HEK293 (cell line): Measurements from ENCODE around the gene HID1.

Source experiments
- KLF1 ChIP-seq: fragments of 450-650 bp; formaldehyde crosslinking; IDR thresholded peaks from 2 replicates; pipeline ENCODE4 v1.5.1; 2016; ENCODE audit warnings: missing biosample characterization, missing genetic modification characterization
- ZNF169 ChIP-seq: fragments of 450-650 bp; formaldehyde crosslinking; IDR thresholded peaks from 2 replicates; pipeline ENCODE4 v1.5.1; 2016; ENCODE audit warnings: missing biosample characterization, missing genetic modification characterization
- ZNF274 ChIP-seq, 2 experiments: fragments of 200-500 bp in 1 of 2; fragments of 450-650 bp in 1 of 2; sonication (Bioruptor generic) in 1 of 2; formaldehyde crosslinking in 1 of 2; IDR thresholded peaks; 2 replicates each; pipeline versions ENCODE4 v1.5.1 to v1.6.1; 2014 to 2016; ENCODE audit warnings: borderline replicate concordance in 1 of 2, inconsistent platforms in 1 of 2, low read length in 1 of 2, missing biosample characterization in 1 of 2, missing genetic modification characterization in 1 of 2
- ZNF292 ChIP-seq: fragments of 450-650 bp; formaldehyde crosslinking; IDR thresholded peaks from 2 replicates; pipeline ENCODE4 v1.5.1; 2016; ENCODE audit warnings: low read depth, missing biosample characterization, missing genetic modification characterization, borderline replicate concordance
- ZNF350 ChIP-seq: fragments of 450-650 bp; formaldehyde crosslinking; IDR thresholded peaks from 2 replicates; pipeline ENCODE4 v1.5.0; 2017; ENCODE audit warnings: missing biosample characterization, mild to moderate bottlenecking, missing genetic modification characterization
- ZXDB ChIP-seq: fragments of 450-650 bp; formaldehyde crosslinking; IDR thresholded peaks from 2 replicates; pipeline ENCODE4 v1.5.1; 2016; ENCODE audit warnings: missing biosample characterization, missing genetic modification characterization
- TF ChIP-seq, protein P1 (sequence below): fragments of 450-650 bp; formaldehyde crosslinking; IDR thresholded peaks from 2 replicates; pipeline ENCODE4 v1.5.1; 2016; ENCODE audit warnings: missing biosample characterization, missing genetic modification characterization
- TF ChIP-seq, protein P2 (sequence below): fragments of 450-650 bp; formaldehyde crosslinking; IDR thresholded peaks from 2 replicates; pipeline ENCODE4 v1.5.1; 2016; ENCODE audit warnings: missing biosample characterization, missing genetic modification characterization
- TF ChIP-seq, protein P3 (sequence below): fragments of 450-650 bp; formaldehyde crosslinking; IDR thresholded peaks from 2 replicates; pipeline ENCODE4 v1.5.1; 2016; ENCODE audit warnings: missing biosample characterization, missing genetic modification characterization, borderline replicate concordance
- TF ChIP-seq, protein P4 (sequence below): fragments of 450-650 bp; formaldehyde crosslinking; IDR thresholded peaks from 2 replicates; pipeline ENCODE4 v1.5.1; 2016; ENCODE audit warnings: missing biosample characterization, missing genetic modification characterization

DNA sequence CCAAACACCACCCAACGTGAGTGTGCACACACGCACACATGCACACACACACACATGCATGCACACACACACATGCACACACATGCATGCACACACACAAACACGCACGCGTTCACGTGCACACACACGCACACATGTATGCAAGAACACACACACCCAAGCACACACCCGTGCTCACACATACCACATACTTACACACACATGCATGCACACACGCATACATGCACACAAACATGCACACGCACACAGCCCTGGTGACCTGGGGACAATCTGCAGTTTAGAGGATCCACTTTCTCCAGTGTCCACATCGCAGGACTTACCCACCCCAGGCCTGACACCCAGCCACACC, 55.7 kb downstream of the HID1 start:
- TF ChIP-seq ZNF274 (IDR thresholded peaks at IDR 0.05; ENCODE audit: low read length) (no peak), ZNF274 (tag by site-specific recombination; IDR thresholded peaks at IDR 0.05; ENCODE audit: borderline replicate concordance) (no peak), ZNF350 (tag by site-specific recombination) (no peak), ZNF169 (tag by site-specific recombination) (no peak), ZNF292 (tag by site-specific recombination) (no peak), KLF1 (tag by site-specific recombination) (no peak), ZXDB (tag by site-specific recombination) (no peak)
- TF ChIP-seq, protein P1, sequence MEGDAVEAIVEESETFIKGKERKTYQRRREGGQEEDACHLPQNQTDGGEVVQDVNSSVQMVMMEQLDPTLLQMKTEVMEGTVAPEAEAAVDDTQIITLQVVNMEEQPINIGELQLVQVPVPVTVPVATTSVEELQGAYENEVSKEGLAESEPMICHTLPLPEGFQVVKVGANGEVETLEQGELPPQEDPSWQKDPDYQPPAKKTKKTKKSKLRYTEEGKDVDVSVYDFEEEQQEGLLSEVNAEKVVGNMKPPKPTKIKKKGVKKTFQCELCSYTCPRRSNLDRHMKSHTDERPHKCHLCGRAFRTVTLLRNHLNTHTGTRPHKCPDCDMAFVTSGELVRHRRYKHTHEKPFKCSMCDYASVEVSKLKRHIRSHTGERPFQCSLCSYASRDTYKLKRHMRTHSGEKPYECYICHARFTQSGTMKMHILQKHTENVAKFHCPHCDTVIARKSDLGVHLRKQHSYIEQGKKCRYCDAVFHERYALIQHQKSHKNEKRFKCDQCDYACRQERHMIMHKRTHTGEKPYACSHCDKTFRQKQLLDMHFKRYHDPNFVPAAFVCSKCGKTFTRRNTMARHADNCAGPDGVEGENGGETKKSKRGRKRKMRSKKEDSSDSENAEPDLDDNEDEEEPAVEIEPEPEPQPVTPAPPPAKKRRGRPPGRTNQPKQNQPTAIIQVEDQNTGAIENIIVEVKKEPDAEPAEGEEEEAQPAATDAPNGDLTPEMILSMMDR = no peak
- TF ChIP-seq, protein P2, sequence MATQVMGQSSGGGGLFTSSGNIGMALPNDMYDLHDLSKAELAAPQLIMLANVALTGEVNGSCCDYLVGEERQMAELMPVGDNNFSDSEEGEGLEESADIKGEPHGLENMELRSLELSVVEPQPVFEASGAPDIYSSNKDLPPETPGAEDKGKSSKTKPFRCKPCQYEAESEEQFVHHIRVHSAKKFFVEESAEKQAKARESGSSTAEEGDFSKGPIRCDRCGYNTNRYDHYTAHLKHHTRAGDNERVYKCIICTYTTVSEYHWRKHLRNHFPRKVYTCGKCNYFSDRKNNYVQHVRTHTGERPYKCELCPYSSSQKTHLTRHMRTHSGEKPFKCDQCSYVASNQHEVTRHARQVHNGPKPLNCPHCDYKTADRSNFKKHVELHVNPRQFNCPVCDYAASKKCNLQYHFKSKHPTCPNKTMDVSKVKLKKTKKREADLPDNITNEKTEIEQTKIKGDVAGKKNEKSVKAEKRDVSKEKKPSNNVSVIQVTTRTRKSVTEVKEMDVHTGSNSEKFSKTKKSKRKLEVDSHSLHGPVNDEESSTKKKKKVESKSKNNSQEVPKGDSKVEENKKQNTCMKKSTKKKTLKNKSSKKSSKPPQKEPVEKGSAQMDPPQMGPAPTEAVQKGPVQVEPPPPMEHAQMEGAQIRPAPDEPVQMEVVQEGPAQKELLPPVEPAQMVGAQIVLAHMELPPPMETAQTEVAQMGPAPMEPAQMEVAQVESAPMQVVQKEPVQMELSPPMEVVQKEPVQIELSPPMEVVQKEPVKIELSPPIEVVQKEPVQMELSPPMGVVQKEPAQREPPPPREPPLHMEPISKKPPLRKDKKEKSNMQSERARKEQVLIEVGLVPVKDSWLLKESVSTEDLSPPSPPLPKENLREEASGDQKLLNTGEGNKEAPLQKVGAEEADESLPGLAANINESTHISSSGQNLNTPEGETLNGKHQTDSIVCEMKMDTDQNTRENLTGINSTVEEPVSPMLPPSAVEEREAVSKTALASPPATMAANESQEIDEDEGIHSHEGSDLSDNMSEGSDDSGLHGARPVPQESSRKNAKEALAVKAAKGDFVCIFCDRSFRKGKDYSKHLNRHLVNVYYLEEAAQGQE (tag by site-specific recombination) = no peak
- TF ChIP-seq, protein P3, sequence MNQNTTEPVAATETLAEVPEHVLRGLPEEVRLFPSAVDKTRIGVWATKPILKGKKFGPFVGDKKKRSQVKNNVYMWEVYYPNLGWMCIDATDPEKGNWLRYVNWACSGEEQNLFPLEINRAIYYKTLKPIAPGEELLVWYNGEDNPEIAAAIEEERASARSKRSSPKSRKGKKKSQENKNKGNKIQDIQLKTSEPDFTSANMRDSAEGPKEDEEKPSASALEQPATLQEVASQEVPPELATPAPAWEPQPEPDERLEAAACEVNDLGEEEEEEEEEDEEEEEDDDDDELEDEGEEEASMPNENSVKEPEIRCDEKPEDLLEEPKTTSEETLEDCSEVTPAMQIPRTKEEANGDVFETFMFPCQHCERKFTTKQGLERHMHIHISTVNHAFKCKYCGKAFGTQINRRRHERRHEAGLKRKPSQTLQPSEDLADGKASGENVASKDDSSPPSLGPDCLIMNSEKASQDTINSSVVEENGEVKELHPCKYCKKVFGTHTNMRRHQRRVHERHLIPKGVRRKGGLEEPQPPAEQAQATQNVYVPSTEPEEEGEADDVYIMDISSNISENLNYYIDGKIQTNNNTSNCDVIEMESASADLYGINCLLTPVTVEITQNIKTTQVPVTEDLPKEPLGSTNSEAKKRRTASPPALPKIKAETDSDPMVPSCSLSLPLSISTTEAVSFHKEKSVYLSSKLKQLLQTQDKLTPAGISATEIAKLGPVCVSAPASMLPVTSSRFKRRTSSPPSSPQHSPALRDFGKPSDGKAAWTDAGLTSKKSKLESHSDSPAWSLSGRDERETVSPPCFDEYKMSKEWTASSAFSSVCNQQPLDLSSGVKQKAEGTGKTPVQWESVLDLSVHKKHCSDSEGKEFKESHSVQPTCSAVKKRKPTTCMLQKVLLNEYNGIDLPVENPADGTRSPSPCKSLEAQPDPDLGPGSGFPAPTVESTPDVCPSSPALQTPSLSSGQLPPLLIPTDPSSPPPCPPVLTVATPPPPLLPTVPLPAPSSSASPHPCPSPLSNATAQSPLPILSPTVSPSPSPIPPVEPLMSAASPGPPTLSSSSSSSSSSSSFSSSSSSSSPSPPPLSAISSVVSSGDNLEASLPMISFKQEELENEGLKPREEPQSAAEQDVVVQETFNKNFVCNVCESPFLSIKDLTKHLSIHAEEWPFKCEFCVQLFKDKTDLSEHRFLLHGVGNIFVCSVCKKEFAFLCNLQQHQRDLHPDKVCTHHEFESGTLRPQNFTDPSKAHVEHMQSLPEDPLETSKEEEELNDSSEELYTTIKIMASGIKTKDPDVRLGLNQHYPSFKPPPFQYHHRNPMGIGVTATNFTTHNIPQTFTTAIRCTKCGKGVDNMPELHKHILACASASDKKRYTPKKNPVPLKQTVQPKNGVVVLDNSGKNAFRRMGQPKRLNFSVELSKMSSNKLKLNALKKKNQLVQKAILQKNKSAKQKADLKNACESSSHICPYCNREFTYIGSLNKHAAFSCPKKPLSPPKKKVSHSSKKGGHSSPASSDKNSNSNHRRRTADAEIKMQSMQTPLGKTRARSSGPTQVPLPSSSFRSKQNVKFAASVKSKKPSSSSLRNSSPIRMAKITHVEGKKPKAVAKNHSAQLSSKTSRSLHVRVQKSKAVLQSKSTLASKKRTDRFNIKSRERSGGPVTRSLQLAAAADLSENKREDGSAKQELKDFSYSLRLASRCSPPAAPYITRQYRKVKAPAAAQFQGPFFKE (tag by site-specific recombination) = no peak
- TF ChIP-seq, protein P4, sequence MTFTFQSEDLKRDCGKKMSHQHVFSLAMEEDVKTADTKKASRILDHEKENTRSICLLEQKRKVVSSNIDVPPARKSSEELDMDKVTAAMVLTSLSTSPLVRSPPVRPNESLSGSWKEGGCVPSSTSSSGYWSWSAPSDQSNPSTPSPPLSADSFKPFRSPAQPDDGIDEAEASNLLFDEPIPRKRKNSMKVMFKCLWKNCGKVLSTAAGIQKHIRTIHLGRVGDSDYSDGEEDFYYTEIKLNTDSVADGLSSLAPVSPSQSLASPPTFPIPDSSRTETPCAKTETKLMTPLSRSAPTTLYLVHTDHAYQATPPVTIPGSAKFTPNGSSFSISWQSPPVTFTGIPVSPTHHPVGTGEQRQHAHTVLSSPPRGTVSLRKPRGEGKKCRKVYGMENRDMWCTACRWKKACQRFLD (tag by site-specific recombination) = no peak
